ENCODE data around the gene EGF.

The EGF gene

GRCh38 chr4:110014233-110014632 is 101.5 kb downstream of the EGF start:
- no peak overlapping the region for H3K4me3 ChIP-seq (ENCODE audit: low read length)
- no peak for TF ChIP-seq CTCF (conservative IDR thresholded peaks at IDR 0.05; ENCODE audit: low read length)
- DNase-seq (ENCODE audit: low read depth), result no peak

GRCh38 chr4:110019153-110019552 is 106.5 kb downstream of the EGF start:
- no peak for DNase-seq (ENCODE audit: low read depth)
- H3K4me3 ChIP-seq (ENCODE audit: low read length), result no peak overlapping the region
- TF ChIP-seq CTCF (conservative IDR thresholded peaks at IDR 0.05; ENCODE audit: low read length), result no peak

GRCh38 chr4:110020139-110020538 is 107.5 kb downstream of the EGF start:
- DNase-seq (ENCODE audit: low read depth), result peak; percentile 59
- H3K4me3 ChIP-seq (ENCODE audit: low read length), result no peak overlapping the region
- TF ChIP-seq CTCF (conservative IDR thresholded peaks at IDR 0.05; ENCODE audit: low read length), result no peak

GRCh38 chr4:110020646-110021443 is 108.2 kb downstream of the EGF start:
- H3K4me3 ChIP-seq (ENCODE audit: low read length), result no peak overlapping the region
- no peak for TF ChIP-seq CTCF (conservative IDR thresholded peaks at IDR 0.05; ENCODE audit: low read length)
- peak; percentile 15 for DNase-seq (ENCODE audit: low read depth)

- TF ChIP-seq CTCF (conservative IDR thresholded peaks at IDR 0.05; ENCODE audit: low read length), result no peak
- DNase-seq (ENCODE audit: low read depth), result no peak
These were observed 109.8 kb downstream of the EGF start for GRCh38 chr4:110022457-110022856.

GRCh38 chr4:110025056-110025455 is 112.4 kb downstream of the EGF start:
- no peak for TF ChIP-seq CTCF (conservative IDR thresholded peaks at IDR 0.05; ENCODE audit: low read length)
- no peak for DNase-seq (ENCODE audit: low read depth)
- no peak overlapping the region for H3K4me3 ChIP-seq (ENCODE audit: low read length)

More at GRCh38 chr4:110022457-110022856, 109.8 kb downstream of the EGF start:
- H3K4me3 ChIP-seq (ENCODE audit: low read length), result no peak overlapping the region

- no peak for TF ChIP-seq CTCF (conservative IDR thresholded peaks at IDR 0.05; ENCODE audit: low read length)
- no peak for DNase-seq (ENCODE audit: low read depth)
These were observed 113.0 kb downstream of the EGF start for GRCh38 chr4:110025718-110026117.

More at GRCh38 chr4:110025718-110026117, 113.0 kb downstream of the EGF start:
- no peak overlapping the region for H3K4me3 ChIP-seq (ENCODE audit: low read length)
